ENCODE measurements around the gene ALPK1. TPM values are rescaled to one million over a fixed set of nuclear protein-coding genes. Genes with fewer than 3 reads are reported as not detected.
"Not testable (repeated sequence)": the region's sequence is repeated elsewhere in the genome, so short reads cannot be mapped to it uniquely, and the experiment has no call there.

ALPK1 gene
- total RNA-seq, 4 donors from 2014 or later = 15.7 to 87.2 (median 24.2) TPM

DNA sequence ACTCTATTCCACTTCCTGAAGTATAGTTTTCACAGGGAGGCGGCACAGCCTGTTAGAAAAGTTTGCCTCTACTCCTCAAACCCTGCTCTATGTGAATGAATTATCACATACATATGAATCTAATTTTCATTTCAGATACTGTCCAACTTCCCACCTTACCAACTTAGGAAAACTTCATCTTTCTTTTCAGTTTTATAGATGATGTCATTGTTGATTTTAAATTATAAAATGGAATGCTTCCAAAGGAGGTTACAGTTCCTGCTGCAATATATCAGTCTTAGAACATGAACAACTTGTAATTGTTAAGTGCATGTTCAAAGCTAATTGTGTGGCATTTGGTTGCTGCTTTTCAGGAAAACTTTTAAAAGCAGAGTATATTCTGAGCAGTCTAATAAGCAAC, 126.4 kb downstream of the ALPK1 start:
- no peaks in the 10 kb centered on the region for H3K4me1 ChIP-seq

DNA sequence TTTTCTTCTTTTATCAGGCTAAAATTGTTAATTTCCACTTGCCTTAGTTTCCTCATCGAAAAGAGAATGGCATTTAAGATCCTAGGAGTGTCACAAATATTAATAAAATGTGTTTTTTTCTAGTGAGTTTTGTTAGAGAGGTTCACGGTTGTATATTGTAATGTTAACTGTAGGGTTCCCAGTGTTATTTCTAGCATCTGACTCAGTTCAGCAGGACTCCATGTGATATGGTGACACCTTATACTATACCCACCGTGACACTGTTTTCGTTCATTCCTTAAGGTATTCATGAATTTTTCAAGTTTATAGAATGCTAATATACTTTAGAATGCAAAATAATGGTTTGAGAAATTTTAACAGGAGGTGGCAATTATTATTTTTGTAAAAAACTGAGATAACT, 128.7 kb downstream of the ALPK1 start:
- no peak for TF ChIP-seq POLR2AphosphoS5 (IDR thresholded peaks at IDR 0.05)
- H3K4me1 ChIP-seq = no peaks in the 10 kb centered on the region
- no peak overlapping the region for H3K4me3 ChIP-seq
- H3K27me3 ChIP-seq = no peaks in the 10 kb centered on the region
- no peak for DNase-seq (ENCODE audit: low spot score in 2 of 2)
- H3K27ac ChIP-seq = no peak overlapping the region
- peaks cover 56% of the 10 kb centered on the region for H3K36me3 ChIP-seq
- WGBS = 92% methylated on average over 4 of the region's 4 CpGs
- no peaks in the 10 kb centered on the region for H3K9me3 ChIP-seq

More for the DNA sequence above, 126.4 kb downstream of the ALPK1 start:
- WGBS = 88% methylated on average over 1 of the region's 1 CpG
- H3K4me3 ChIP-seq = no peak overlapping the region
- no peak for DNase-seq (ENCODE audit: low spot score in 2 of 2)
- H3K36me3 ChIP-seq = peaks cover 37% of the 10 kb centered on the region
- no peaks in the 10 kb centered on the region for H3K27me3 ChIP-seq
- H3K9me3 ChIP-seq = no peaks in the 10 kb centered on the region
- no peak overlapping the region for H3K27ac ChIP-seq
- TF ChIP-seq POLR2A (IDR thresholded peaks at IDR 0.05) (no peak), POLR2AphosphoS5 (IDR thresholded peaks at IDR 0.05) (no peak), EP300 (IDR thresholded peaks at IDR 0.05) (no peak)
- TF ChIP-seq, protein P1, sequence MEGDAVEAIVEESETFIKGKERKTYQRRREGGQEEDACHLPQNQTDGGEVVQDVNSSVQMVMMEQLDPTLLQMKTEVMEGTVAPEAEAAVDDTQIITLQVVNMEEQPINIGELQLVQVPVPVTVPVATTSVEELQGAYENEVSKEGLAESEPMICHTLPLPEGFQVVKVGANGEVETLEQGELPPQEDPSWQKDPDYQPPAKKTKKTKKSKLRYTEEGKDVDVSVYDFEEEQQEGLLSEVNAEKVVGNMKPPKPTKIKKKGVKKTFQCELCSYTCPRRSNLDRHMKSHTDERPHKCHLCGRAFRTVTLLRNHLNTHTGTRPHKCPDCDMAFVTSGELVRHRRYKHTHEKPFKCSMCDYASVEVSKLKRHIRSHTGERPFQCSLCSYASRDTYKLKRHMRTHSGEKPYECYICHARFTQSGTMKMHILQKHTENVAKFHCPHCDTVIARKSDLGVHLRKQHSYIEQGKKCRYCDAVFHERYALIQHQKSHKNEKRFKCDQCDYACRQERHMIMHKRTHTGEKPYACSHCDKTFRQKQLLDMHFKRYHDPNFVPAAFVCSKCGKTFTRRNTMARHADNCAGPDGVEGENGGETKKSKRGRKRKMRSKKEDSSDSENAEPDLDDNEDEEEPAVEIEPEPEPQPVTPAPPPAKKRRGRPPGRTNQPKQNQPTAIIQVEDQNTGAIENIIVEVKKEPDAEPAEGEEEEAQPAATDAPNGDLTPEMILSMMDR (IDR thresholded peaks at IDR 0.05) = no peak

DNA sequence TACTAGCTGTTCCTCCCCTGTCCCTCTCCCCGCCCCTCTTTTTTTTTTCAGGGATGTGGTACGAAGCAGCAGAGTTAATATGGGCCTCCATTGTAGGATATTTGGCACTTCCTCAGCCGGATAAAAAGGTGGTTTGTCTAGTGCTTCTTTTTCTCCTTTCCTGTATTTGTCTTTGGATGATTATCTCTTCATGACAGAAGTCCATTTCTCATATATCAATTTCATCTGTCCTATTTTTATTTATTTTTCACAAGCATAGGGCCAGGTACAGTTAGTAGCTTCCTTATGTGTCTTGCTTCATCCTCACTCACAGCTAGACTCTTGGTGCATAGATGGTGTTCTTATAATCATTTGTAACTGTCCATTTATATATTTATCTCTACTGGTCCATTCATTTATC, 129.2 kb downstream of the ALPK1 start:
- no peak for DNase-seq (ENCODE audit: low spot score in 2 of 2)
- Histone ChIP-seq H3K9me3 (no peaks in the 10 kb centered on the region), H3K27ac (no peak overlapping the region), H3K4me1 (no peaks in the 10 kb centered on the region), H3K36me3 (peaks cover 62% of the 10 kb centered on the region), H3K4me3 (no peak overlapping the region), H3K27me3 (no peaks in the 10 kb centered on the region)
- no peak for TF ChIP-seq POLR2AphosphoS5 (IDR thresholded peaks at IDR 0.05)
- TF ChIP-seq POLR2A (IDR thresholded peaks at IDR 0.05) = no peak
- no peak for TF ChIP-seq EP300 (IDR thresholded peaks at IDR 0.05)
- TF ChIP-seq, protein P1 (IDR thresholded peaks at IDR 0.05) = no peak
- WGBS = 92% methylated on average over 3 of the region's 3 CpGs

DNA sequence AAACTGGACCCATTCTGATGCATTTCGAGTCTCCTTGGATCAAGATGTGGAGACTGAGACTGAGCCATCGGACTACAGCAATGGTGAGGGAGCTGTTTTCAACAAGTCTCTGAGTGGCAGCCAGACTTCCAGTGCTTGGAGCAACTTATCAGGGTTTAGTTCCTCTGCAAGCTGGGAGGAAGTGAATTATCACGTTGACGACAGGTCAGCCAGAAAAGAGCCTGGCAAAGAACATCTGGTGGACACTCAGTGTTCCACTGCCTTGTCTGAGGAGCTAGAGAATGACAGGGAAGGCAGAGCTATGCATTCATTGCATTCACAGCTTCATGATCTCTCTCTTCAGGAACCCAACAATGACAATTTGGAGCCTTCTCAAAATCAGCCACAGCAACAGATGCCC, 134.0 kb downstream of the ALPK1 start:
- Histone ChIP-seq H3K36me3 (peaks cover 72% of the 10 kb centered on the region), H3K4me3 (no peak overlapping the region)

DNA sequence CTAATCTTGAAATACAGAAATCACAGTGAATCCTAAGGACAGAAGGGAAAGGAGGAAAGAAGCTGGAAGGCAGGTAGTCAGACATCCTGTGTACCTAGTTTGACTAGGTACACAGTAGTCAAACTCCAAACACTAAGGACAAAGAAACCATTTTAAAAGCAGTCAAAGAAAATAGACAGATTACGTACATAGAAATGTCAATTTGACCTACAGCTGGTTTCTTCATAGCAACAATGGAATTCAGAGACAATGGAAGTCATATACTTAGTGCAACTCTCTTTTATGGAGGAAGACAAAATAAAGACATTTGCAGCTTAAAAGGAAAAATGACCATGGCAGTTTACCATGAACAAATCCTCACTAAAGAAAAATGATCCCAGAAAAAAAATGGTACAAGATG, 139.8 kb downstream of the ALPK1 start:
- no peak for DNase-seq (ENCODE audit: low spot score in 2 of 2)
- H3K4me3 ChIP-seq = no peak overlapping the region
- no peaks in the 10 kb centered on the region for H3K27me3 ChIP-seq
- peaks cover 73% of the 10 kb centered on the region for H3K36me3 ChIP-seq
- no peaks in the 10 kb centered on the region for H3K9me3 ChIP-seq
- no peak for TF ChIP-seq POLR2A (IDR thresholded peaks at IDR 0.05)
- no peak for TF ChIP-seq EP300 (IDR thresholded peaks at IDR 0.05)
- TF ChIP-seq, protein P1 (IDR thresholded peaks at IDR 0.05) = no peak
- TF ChIP-seq POLR2AphosphoS5 (IDR thresholded peaks at IDR 0.05) = no peak
- H3K4me1 ChIP-seq = no peaks in the 10 kb centered on the region
- 94% methylated on average over 1 of the region's 1 CpG for WGBS
- no peak overlapping the region for H3K27ac ChIP-seq

More for the DNA sequence above, 134.0 kb downstream of the ALPK1 start:
- Histone ChIP-seq H3K27me3 (no peaks in the 10 kb centered on the region), H3K4me1 (no peaks in the 10 kb centered on the region), H3K9me3 (no peaks in the 10 kb centered on the region), H3K27ac (no peak overlapping the region)
- WGBS = 66% methylated on average over 4 of the region's 4 CpGs
- TF ChIP-seq EP300 (IDR thresholded peaks at IDR 0.05) (no peak), POLR2AphosphoS5 (IDR thresholded peaks at IDR 0.05) (no peak), POLR2A (IDR thresholded peaks at IDR 0.05) (no peak)
- TF ChIP-seq, protein P1 (IDR thresholded peaks at IDR 0.05) = no peak
- no peak for DNase-seq (ENCODE audit: low spot score in 2 of 2)

DNA sequence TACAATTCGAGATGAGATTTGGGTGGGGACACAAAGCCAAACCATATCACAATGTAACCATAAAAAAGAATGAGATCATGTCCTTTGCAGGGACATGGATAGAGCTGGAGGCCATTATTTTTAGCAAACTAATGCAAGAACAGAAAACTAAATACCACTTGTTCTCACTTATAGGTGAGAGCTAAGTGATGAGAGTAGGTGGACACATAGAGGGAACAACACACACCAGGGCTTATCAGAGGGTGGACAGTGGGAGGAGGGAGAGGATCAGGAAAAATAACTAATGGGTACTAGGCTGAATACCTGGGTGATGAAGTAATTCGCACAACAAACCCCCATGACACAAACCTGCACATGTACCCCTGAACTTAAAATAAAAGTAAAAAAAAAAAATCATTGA, 145.1 kb downstream of the ALPK1 start:
- H3K9me3 ChIP-seq = peaks cover 11% of the 10 kb centered on the region
- peaks cover 58% of the 10 kb centered on the region for H3K36me3 ChIP-seq
- H3K27ac ChIP-seq; DNase-seq (ENCODE audit: low spot score in 2 of 2); H3K4me1 ChIP-seq; H3K4me3 ChIP-seq; H3K27me3 ChIP-seq: not testable (repeated sequence)
- WGBS = 94% methylated on average over 2 of the region's 2 CpGs

All from suprapubic skin (tissue), 4 donors.